Smooth muscle cell (in vitro differentiated cells): ENCODE results near the gene GOSR1. TPM values are rescaled to one million over a fixed set of nuclear protein-coding genes. Genes with fewer than 3 reads are reported as not detected.

Experiments used
- DNase-seq: peaks from one replicate; lab custom pipeline; 2025; ENCODE audit not compliant: unreplicated experiment; lab: John Stamatoyannopoulos, UW
- H2AFZ ChIP-seq: fragments of 200-600 bp; sonication (generic); 2 replicates; pipeline ENCODE4 v1.6.0; 2016; ENCODE audit warnings: antibody characterized with exemption, low read depth, mild to moderate bottlenecking
- H3F3A ChIP-seq: fragments of 200-600 bp; sonication (generic); 2 replicates; pipeline ENCODE4 v1.6.0; 2017; ENCODE audit warnings: antibody characterized with exemption, low read depth
- H3K27ac ChIP-seq: fragments of 200-600 bp; sonication (generic); 2 replicates; pipeline ENCODE4 v1.5.1; 2016; ENCODE audit warnings: low read depth, mild to moderate bottlenecking
- H3K27me3 ChIP-seq: fragments of 200-600 bp; sonication (generic); 2 replicates; pipeline ENCODE4 v1.6.1; 2016; ENCODE audit warnings: low read depth, mild to moderate bottlenecking
- H3K36me3 ChIP-seq: fragments of 200-600 bp; sonication (generic); 2 replicates; pipeline ENCODE4 v1.5.1; 2016; ENCODE audit warnings: low read depth
- H3K4me1 ChIP-seq: fragments of 200-600 bp; sonication (generic); 2 replicates; pipeline ENCODE4 v1.5.1; 2016; ENCODE audit warnings: low read depth
- H3K4me2 ChIP-seq: fragments of 200-600 bp; sonication (generic); 2 replicates; pipeline ENCODE4 v1.6.0; 2016; ENCODE audit warnings: mild to moderate bottlenecking
- H3K4me3 ChIP-seq: fragments of 200-600 bp; sonication (generic); 2 replicates; pipeline ENCODE4 v1.5.1; 2016; ENCODE audit warnings: mild to moderate bottlenecking
- H3K79me2 ChIP-seq: fragments of 200-600 bp; sonication (generic); 2 replicates; pipeline ENCODE4 v1.6.0; 2016; ENCODE audit warnings: low read depth, mild to moderate bottlenecking
- H3K9ac ChIP-seq: fragments of 200-600 bp; sonication (generic); 2 replicates; pipeline ENCODE4 v1.6.0; 2016; ENCODE audit warnings: low read depth
- H3K9me3 ChIP-seq: fragments of 200-600 bp; sonication (generic); replicated peaks from 2 replicates; pipeline ENCODE4 v1.5.1; 2016; ENCODE audit warnings: low read depth
- H4K20me1 ChIP-seq: fragments of 200-600 bp; sonication (generic); 2 replicates; pipeline ENCODE4 v1.6.0; 2016; ENCODE audit warnings: low read depth
- WGBS: methylation state at CpG from one replicate; pipeline ENCODE4 v1.1.7; 2016; ENCODE audit warnings: low lambda C conversion rate; 5-methylcytosine and 5-hydroxymethylcytosine counted together
- polyA plus RNA-seq: library from polyadenylated mRNA; unstranded; fragments of >200 nt; fragmentation: Nextera tagmentation; extraction: Ambion mirVana; gene quantifications from 2 replicates; pipeline ENCODE4 v1.2.1, GENCODE V29; 2016
- total RNA-seq: library from RNA; depleted of rRNA; stranded (reverse); fragments of >200 nt; gene quantifications from 2 replicates; pipeline ENCODE4 v1.2.3, GENCODE V29; 2014
- TF ChIP-seq, protein P1 (sequence below): fragments of 200-600 bp; sonication (generic); IDR thresholded peaks from 2 replicates; pipeline ENCODE4 v1.5.1; 2017; ENCODE audit warnings: borderline replicate concordance, mild to moderate bottlenecking, antibody characterized with exemption; ENCODE audit not compliant: insufficient read depth, poor library complexity, severe bottlenecking

The GOSR1 gene
- total and polyA plus RNA-seq, 2 experiments from 2014 or later: 48.3 to 81.0 TPM

- H4K20me1 ChIP-seq: no peaks in the 10 kb centered on the region
- H3K4me3 ChIP-seq: no peak overlapping the region
- WGBS: 93% methylated on average over 29 of the region's 30 CpGs
- H3K79me2 ChIP-seq: no peaks in the 10 kb centered on the region
- no peaks in the 10 kb centered on the region for H3K27me3 ChIP-seq
- no peaks in the 10 kb centered on the region for H3K4me1 ChIP-seq
- no peaks in the 10 kb centered on the region for H3K9me3 ChIP-seq
- DNase-seq: no peak
- H3K9ac ChIP-seq: no peak overlapping the region
- H3K36me3 ChIP-seq: no peaks in the 10 kb centered on the region
- no peaks in the 10 kb centered on the region for H3F3A ChIP-seq
- H2AFZ ChIP-seq: no peak overlapping the region
- H3K4me2 ChIP-seq: no peak overlapping the region
- H3K27ac ChIP-seq: no peak overlapping the region
- TF ChIP-seq, protein P1, sequence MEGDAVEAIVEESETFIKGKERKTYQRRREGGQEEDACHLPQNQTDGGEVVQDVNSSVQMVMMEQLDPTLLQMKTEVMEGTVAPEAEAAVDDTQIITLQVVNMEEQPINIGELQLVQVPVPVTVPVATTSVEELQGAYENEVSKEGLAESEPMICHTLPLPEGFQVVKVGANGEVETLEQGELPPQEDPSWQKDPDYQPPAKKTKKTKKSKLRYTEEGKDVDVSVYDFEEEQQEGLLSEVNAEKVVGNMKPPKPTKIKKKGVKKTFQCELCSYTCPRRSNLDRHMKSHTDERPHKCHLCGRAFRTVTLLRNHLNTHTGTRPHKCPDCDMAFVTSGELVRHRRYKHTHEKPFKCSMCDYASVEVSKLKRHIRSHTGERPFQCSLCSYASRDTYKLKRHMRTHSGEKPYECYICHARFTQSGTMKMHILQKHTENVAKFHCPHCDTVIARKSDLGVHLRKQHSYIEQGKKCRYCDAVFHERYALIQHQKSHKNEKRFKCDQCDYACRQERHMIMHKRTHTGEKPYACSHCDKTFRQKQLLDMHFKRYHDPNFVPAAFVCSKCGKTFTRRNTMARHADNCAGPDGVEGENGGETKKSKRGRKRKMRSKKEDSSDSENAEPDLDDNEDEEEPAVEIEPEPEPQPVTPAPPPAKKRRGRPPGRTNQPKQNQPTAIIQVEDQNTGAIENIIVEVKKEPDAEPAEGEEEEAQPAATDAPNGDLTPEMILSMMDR: no peak
Measured at GRCh38 chr17:30576326-30576861, 99.2 kb downstream of the GOSR1 start.

Other genes with a start within 250 kb of the GOSR1 start
- gene SLC6A4, start 241.7 kb upstream of the GOSR1 start, total RNA-seq: 0.49 and 0.76 TPM in 2 replicates
- 0.11 and 0.78 TPM in 2 replicates for gene SLC6A4, start 241.7 kb upstream of the GOSR1 start, polyA plus RNA-seq
- 13.2 and 16.0 TPM in 2 replicates for gene BLMH, start 185.5 kb upstream of the GOSR1 start, total RNA-seq
- gene BLMH, start 185.5 kb upstream of the GOSR1 start, polyA plus RNA-seq: 20.5 and 26.1 TPM in 2 replicates
- gene TMIGD1, start 143.4 kb upstream of the GOSR1 start, total RNA-seq: not detected in 2 replicates
- not detected in 2 replicates for gene TMIGD1, start 143.4 kb upstream of the GOSR1 start, polyA plus RNA-seq
- gene CPD, start 98.5 kb upstream of the GOSR1 start, total RNA-seq: 51.5 and 68.5 TPM in 2 replicates
- 12.0 and 16.8 TPM in 2 replicates for gene CPD, start 98.5 kb upstream of the GOSR1 start, polyA plus RNA-seq